ENCODE results near the gene ATP8A2.
A peak's percentile ranks its signal among the peaks of the same experiment; 100 is the strongest.

Gene ATP8A2

GRCh38 chr13:25992076-25992475, 620.3 kb downstream of the ATP8A2 start:
- DNase-seq = no peak

- no peak for DNase-seq
Measured at GRCh38 chr13:26007261-26008125, 635.7 kb downstream of the ATP8A2 start.

GRCh38 chr13:26010487-26011207, 638.9 kb downstream of the ATP8A2 start:
- DNase-seq = no peak

GRCh38 chr13:26011208-26011573, 639.4 kb downstream of the ATP8A2 start:
- DNase-seq = no peak

GRCh38 chr13:26011996-26012821, 640.4 kb downstream of the ATP8A2 start:
- DNase-seq = peak in 2 of 58 donors; percentile 28 to 45

- no peak for DNase-seq
Measured at GRCh38 chr13:26012995-26013394, 641.2 kb downstream of the ATP8A2 start.

GRCh38 chr13:26015271-26016125, 643.7 kb downstream of the ATP8A2 start:
- DNase-seq = no peak

GRCh38 chr13:26016189-26016588, 644.4 kb downstream of the ATP8A2 start:
- DNase-seq = no peak

GRCh38 chr13:26017196-26017921, 645.6 kb downstream of the ATP8A2 start:
- DNase-seq = peak in 14 of 58 donors; percentile 12 to 70 (median 30)

GRCh38 chr13:26017932-26018665, 646.3 kb downstream of the ATP8A2 start:
- no peak for DNase-seq

GRCh38 chr13:26019251-26019650, 647.5 kb downstream of the ATP8A2 start:
- DNase-seq = no peak

- DNase-seq = no peak
Measured at GRCh38 chr13:26019881-26020870, 648.4 kb downstream of the ATP8A2 start.

- no peak for DNase-seq
Measured at GRCh38 chr13:26020891-26021290, 649.1 kb downstream of the ATP8A2 start.

GRCh38 chr13:26021516-26021915, 649.7 kb downstream of the ATP8A2 start:
- peak in 1 of 58 donors; percentile 19 for DNase-seq

GRCh38 chr13:26021956-26022355, 650.2 kb downstream of the ATP8A2 start:
- DNase-seq = no peak

GRCh38 chr13:26022538-26023292, 650.9 kb downstream of the ATP8A2 start:
- DNase-seq = peak in 4 of 58 donors; percentile 13 to 62 (median 36)

- DNase-seq = no peak
Measured at GRCh38 chr13:26024558-26024957, 652.8 kb downstream of the ATP8A2 start.

Measured in anterior cingulate cortex (tissue), 58 donors.